ENCODE data around the gene RPP40. TPM values are rescaled to one million over a fixed set of nuclear protein-coding genes. Genes with fewer than 3 reads are reported as not detected.
"Not testable (repeated sequence)": the region's sequence is repeated elsewhere in the genome, so short reads cannot be mapped to it uniquely, and the experiment has no call there.

The RPP40 gene
- total RNA-seq, result 1 to 10 TPM; 4.6 to 6.4 TPM

GRCh38 chr6:5003604-5004372 is at the start of gene RPP40:
RPP40 (minus strand) TSS chr6:5004037; CDS start chr6:5004002, 35 bp downstream.
- DNase-seq, result peak; percentile 99
- peak within 1 kb of the TSS; percentile 82 for H3K4me3 Mint-ChIP-seq
- peak; percentile 94 for ATAC-seq
- H3K9me3 Mint-ChIP-seq (ENCODE audit: low read depth), result no peaks in the 10 kb centered on the region
- no peaks in the 10 kb centered on the region for H3K36me3 Mint-ChIP-seq
- CTCF ChIA-PET, result interaction anchor here (1.0 to 1.6 kb wide), 5 partner anchors 10 to 263 kb away, joined by 3 to 5 read pairs (median 3); no protein-coding TSS in a partner anchor
- peaks cover 14% of the 10 kb centered on the region for H3K4me1 Mint-ChIP-seq
- H3K27ac Mint-ChIP-seq, result peak within 1 kb of the TSS; percentile 95
- H3K27me3 Mint-ChIP-seq, result no peaks in the 10 kb centered on the region

GRCh38 chr6:5053038-5053437 is 49.2 kb upstream of the RPP40 start:
- no peak for DNase-seq
- H3K36me3 Mint-ChIP-seq, result peaks cover 3% of the 10 kb centered on the region
- H3K4me1 Mint-ChIP-seq, result peaks cover 4% of the 10 kb centered on the region
- H3K4me3 Mint-ChIP-seq, result no peak overlapping the region
- CTCF ChIA-PET, result no interaction called here
- H3K27me3 Mint-ChIP-seq, result peaks cover 10% of the 10 kb centered on the region
- no peak for ATAC-seq
- H3K9me3 Mint-ChIP-seq (ENCODE audit: low read depth), result peaks cover 15% of the 10 kb centered on the region
- no peak overlapping the region for H3K27ac Mint-ChIP-seq

- DNase-seq (no peak), ATAC-seq (no peak)
- Mint-ChIP-seq H3K9me3 (ENCODE audit: low read depth) (peaks cover 15% of the 10 kb centered on the region), H3K27ac (no peak overlapping the region), H3K4me1 (peaks cover 4% of the 10 kb centered on the region), H3K27me3 (peaks cover 10% of the 10 kb centered on the region), H3K36me3 (peaks cover 3% of the 10 kb centered on the region), H3K4me3 (no peak overlapping the region)
- CTCF ChIA-PET, result no interaction called here
Observed at GRCh38 chr6:5051394-5051793, 47.6 kb upstream of the RPP40 start.

GRCh38 chr6:5050009-5050408 is 46.2 kb upstream of the RPP40 start:
- CTCF ChIA-PET, result no interaction called here
- Mint-ChIP-seq H3K27me3 (peaks cover 10% of the 10 kb centered on the region), H3K4me1 (peaks cover 4% of the 10 kb centered on the region), H3K36me3 (peaks cover 3% of the 10 kb centered on the region), H3K4me3 (no peak overlapping the region), H3K9me3 (ENCODE audit: low read depth) (peaks cover 15% of the 10 kb centered on the region), H3K27ac (no peak overlapping the region)
- ATAC-seq, result no peak
- DNase-seq, result no peak

- Mint-ChIP-seq H3K9me3 (ENCODE audit: low read depth) (peaks cover 15% of the 10 kb centered on the region), H3K4me3 (no peak overlapping the region), H3K36me3 (peaks cover 3% of the 10 kb centered on the region), H3K27me3 (peaks cover 7% of the 10 kb centered on the region), H3K4me1 (no peaks in the 10 kb centered on the region), H3K27ac (no peak overlapping the region)
- CTCF ChIA-PET, result interaction anchor here (1.1 kb wide), 1 partner anchor 16 kb away, joined by 3 read pairs; no protein-coding TSS in a partner anchor
- ATAC-seq, result no peak
- no peak for DNase-seq
Observed at GRCh38 chr6:5046430-5046829, 42.6 kb upstream of the RPP40 start.

GRCh38 chr6:5045416-5045815 is 41.6 kb upstream of the RPP40 start:
- H3K27ac Mint-ChIP-seq, result no peak overlapping the region
- CTCF ChIA-PET, result interaction anchor here (1.1 kb wide), 1 partner anchor 15 kb away, joined by 3 read pairs; no protein-coding TSS in a partner anchor
- H3K4me3 Mint-ChIP-seq, result no peak overlapping the region
- peaks cover 7% of the 10 kb centered on the region for H3K9me3 Mint-ChIP-seq (ENCODE audit: low read depth)
- H3K36me3 Mint-ChIP-seq, result no peaks in the 10 kb centered on the region
- no peak for DNase-seq
- no peaks in the 10 kb centered on the region for H3K27me3 Mint-ChIP-seq
- ATAC-seq, result no peak
- no peaks in the 10 kb centered on the region for H3K4me1 Mint-ChIP-seq

GRCh38 chr6:5044866-5045265 is 41.0 kb upstream of the RPP40 start:
- DNase-seq (no peak), ATAC-seq (no peak)
- peaks cover 3% of the 10 kb centered on the region for H3K9me3 Mint-ChIP-seq (ENCODE audit: low read depth)
- H3K4me3 Mint-ChIP-seq, result no peak overlapping the region
- H3K27ac Mint-ChIP-seq, result no peak overlapping the region
- no peaks in the 10 kb centered on the region for H3K4me1 Mint-ChIP-seq
- H3K36me3 Mint-ChIP-seq, result no peaks in the 10 kb centered on the region
- CTCF ChIA-PET, result no interaction called here
- H3K27me3 Mint-ChIP-seq, result no peaks in the 10 kb centered on the region

- no peak overlapping the region for H3K27ac Mint-ChIP-seq
- no peaks in the 10 kb centered on the region for H3K4me1 Mint-ChIP-seq
- H3K36me3 Mint-ChIP-seq, result no peaks in the 10 kb centered on the region
- ATAC-seq, result no peak
- H3K9me3 Mint-ChIP-seq (ENCODE audit: low read depth), result no peaks in the 10 kb centered on the region
- no peak for DNase-seq
- no peak overlapping the region for H3K4me3 Mint-ChIP-seq
- no peaks in the 10 kb centered on the region for H3K27me3 Mint-ChIP-seq
- CTCF ChIA-PET, result no interaction called here
Observed at GRCh38 chr6:5042436-5042835, 38.6 kb upstream of the RPP40 start.

GRCh38 chr6:5041955-5042354 is 38.1 kb upstream of the RPP40 start:
- no peaks in the 10 kb centered on the region for H3K36me3 Mint-ChIP-seq
- CTCF ChIA-PET, result no interaction called here
- no peaks in the 10 kb centered on the region for H3K9me3 Mint-ChIP-seq (ENCODE audit: low read depth)
- ATAC-seq (no peak), DNase-seq (no peak)
- H3K4me3 Mint-ChIP-seq, result no peak overlapping the region
- no peak overlapping the region for H3K27ac Mint-ChIP-seq
- H3K4me1 Mint-ChIP-seq, result no peaks in the 10 kb centered on the region
- no peaks in the 10 kb centered on the region for H3K27me3 Mint-ChIP-seq

GRCh38 chr6:5036269-5036668 is 32.4 kb upstream of the RPP40 start:
- H3K4me1 Mint-ChIP-seq, result no peaks in the 10 kb centered on the region

GRCh38 chr6:5034736-5035135 is 30.9 kb upstream of the RPP40 start:
- CTCF ChIA-PET, result no interaction called here
- H3K36me3 Mint-ChIP-seq, result no peaks in the 10 kb centered on the region
- DNase-seq (no peak), ATAC-seq (no peak)
- no peaks in the 10 kb centered on the region for H3K9me3 Mint-ChIP-seq (ENCODE audit: low read depth)
- peaks cover 6% of the 10 kb centered on the region for H3K4me1 Mint-ChIP-seq
- no peak overlapping the region for H3K27ac Mint-ChIP-seq
- no peaks in the 10 kb centered on the region for H3K27me3 Mint-ChIP-seq
- H3K4me3 Mint-ChIP-seq, result no peak overlapping the region

More at GRCh38 chr6:5036269-5036668, 32.4 kb upstream of the RPP40 start:
- no peak for DNase-seq
- CTCF ChIA-PET, result no interaction called here
- H3K4me3 Mint-ChIP-seq, result no peak overlapping the region
- no peak overlapping the region for H3K27ac Mint-ChIP-seq
- H3K9me3 Mint-ChIP-seq (ENCODE audit: low read depth), result no peaks in the 10 kb centered on the region
- no peaks in the 10 kb centered on the region for H3K27me3 Mint-ChIP-seq
- ATAC-seq, result no peak
- no peaks in the 10 kb centered on the region for H3K36me3 Mint-ChIP-seq

GRCh38 chr6:5034328-5034727 is 30.5 kb upstream of the RPP40 start:
- H3K4me3 Mint-ChIP-seq, result no peak overlapping the region
- H3K36me3 Mint-ChIP-seq, result no peaks in the 10 kb centered on the region
- no peaks in the 10 kb centered on the region for H3K9me3 Mint-ChIP-seq (ENCODE audit: low read depth)
- no peaks in the 10 kb centered on the region for H3K27me3 Mint-ChIP-seq
- CTCF ChIA-PET, result no interaction called here
- H3K27ac Mint-ChIP-seq, result no peak overlapping the region
- ATAC-seq (no peak), DNase-seq (no peak)
- H3K4me1 Mint-ChIP-seq, result peaks cover 6% of the 10 kb centered on the region

GRCh38 chr6:5033214-5033904 is 29.5 kb upstream of the RPP40 start:
- H3K27me3 Mint-ChIP-seq; DNase-seq; H3K9me3 Mint-ChIP-seq (ENCODE audit: low read depth); H3K36me3 Mint-ChIP-seq; H3K4me1 Mint-ChIP-seq; CTCF ChIA-PET; H3K4me3 Mint-ChIP-seq; H3K27ac Mint-ChIP-seq; ATAC-seq: not testable (repeated sequence)

- DNase-seq; CTCF ChIA-PET; H3K9me3 Mint-ChIP-seq (ENCODE audit: low read depth); ATAC-seq; H3K4me3 Mint-ChIP-seq; H3K36me3 Mint-ChIP-seq; H3K27ac Mint-ChIP-seq; H3K4me1 Mint-ChIP-seq; H3K27me3 Mint-ChIP-seq: not testable (repeated sequence)
Observed at GRCh38 chr6:5032706-5033105, 28.9 kb upstream of the RPP40 start.
